Small intestine (tissue), 7 donors: ENCODE data around the gene RGS8. TPM values are rescaled to one million over a fixed set of nuclear protein-coding genes. Genes with fewer than 3 reads are reported as not detected.
"Not testable (repeated sequence)": the region's sequence is repeated elsewhere in the genome, so short reads cannot be mapped to it uniquely, and the experiment has no call there.

Source experiments
- DNase-seq, 2 donors: peaks; one replicate each; pipeline versions ENCODE4 v3.0.0 to v3.0.0-alpha.2; 2013
- FAIRE-seq: peaks from 2 replicates; lab custom pipeline; 2012; peaks lifted over from hg19 to GRCh38; lab: Jason Lieb, UNC
- H3K27ac ChIP-seq, 3 donors: one replicate each; pipeline ENCODE4 v1.5.1; 2013; ENCODE audit warnings: low read length in 2 of 3, mild to moderate bottlenecking in 2 of 3, control low read depth in 1 of 3, inconsistent platforms in 1 of 3, low read depth in 1 of 3, moderate library complexity in 1 of 3
- H3K27me3 ChIP-seq, 3 donors: one replicate each; pipeline ENCODE4 v1.6.1; 2013; ENCODE audit warnings: low read length in 3 of 3, inconsistent platforms in 1 of 3; ENCODE audit not compliant: control insufficient read depth in 3 of 3, insufficient read depth in 3 of 3
- H3K36me3 ChIP-seq, 3 donors: one replicate each; pipeline ENCODE4 v1.6.1; 2013; ENCODE audit warnings: low read length in 3 of 3, inconsistent platforms in 1 of 3, low read depth in 1 of 3, mild to moderate bottlenecking in 1 of 3, moderate library complexity in 1 of 3; ENCODE audit not compliant: control insufficient read depth in 3 of 3, insufficient read depth in 2 of 3
- H3K4me1 ChIP-seq, 3 donors: one replicate each; pipeline ENCODE4 v1.6.1; 2013; ENCODE audit warnings: low read length in 2 of 3, inconsistent platforms in 1 of 3, low read depth in 1 of 3, mild to moderate bottlenecking in 1 of 3, moderate library complexity in 1 of 3; ENCODE audit not compliant: control insufficient read depth in 3 of 3, insufficient read depth in 2 of 3
- H3K4me3 ChIP-seq, 3 donors: one replicate each; pipeline ENCODE4 v1.5.1; 2013; ENCODE audit warnings: low read length in 3 of 3, control low read depth in 1 of 3, inconsistent platforms in 1 of 3, low read depth in 1 of 3, mild to moderate bottlenecking in 1 of 3, moderate library complexity in 1 of 3
- H3K9me3 ChIP-seq, 2 donors: one replicate each; pipeline ENCODE4 v1.6.1; 2013; ENCODE audit warnings: low read depth in 1 of 2, low read length in 1 of 2; ENCODE audit not compliant: control insufficient read depth in 2 of 2, insufficient read depth in 1 of 2
- WGBS, 3 donors: extraction: QIAGEN DNeasy Blood & Tissue Kit; methylation state at CpG; one replicate each; pipeline ENCODE4 v1.1.7; 2013; 5-methylcytosine and 5-hydroxymethylcytosine counted together
- polyA plus RNA-seq, 4 donors: library from polyadenylated mRNA; stranded (reverse) in 3 of 4; unstranded in 1 of 4; fragments of 200-250 nt in 3 of 4; fragments of 120-200 nt in 1 of 4; gene quantifications; one replicate each; pipeline versions ENCODE4 v1.2.1 to v1.2.3, GENCODE V29; 2013
- donor health status: healthy with polysubstance abuse.
- donor health status: control.
- donor health status: control.
- donor health status: Bipolar disorder and iron deficiency.
- donor health status: healthy.

RGS8 gene
- polyA plus RNA-seq, 4 donors = 0.01 TPM; not detected in 2

DNA sequence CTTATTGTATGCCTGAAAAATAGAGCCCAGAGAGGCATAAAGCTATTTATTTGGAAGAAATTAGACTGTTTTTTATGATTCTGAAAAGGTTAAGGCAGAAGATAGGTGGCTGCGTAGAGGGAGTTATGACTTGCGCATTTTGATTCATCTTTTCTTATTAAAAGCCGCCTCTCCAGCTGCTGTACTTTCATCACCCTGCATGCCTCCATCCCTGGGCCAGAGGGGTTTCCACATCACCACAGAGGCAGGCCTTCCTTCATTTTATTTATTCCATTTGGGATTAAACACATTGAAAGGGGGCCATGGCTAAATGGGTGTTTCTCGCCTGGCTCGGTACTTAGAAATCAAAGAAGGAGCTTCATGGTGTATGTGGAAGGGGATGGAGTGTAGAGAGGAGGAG is 14.6 kb upstream of the RGS8 start:
- H3K4me1 ChIP-seq = no peaks in the 10 kb centered on the region
- no peak overlapping the region for H3K4me3 ChIP-seq
- 95 to 97% (median 96%) methylated on average over 5 of the region's 5 CpGs for WGBS, 3 donors
- DNase-seq (no peak), FAIRE-seq (no peak)
- H3K27ac ChIP-seq = no peak overlapping the region
- H3K9me3 ChIP-seq = no peaks in the 10 kb centered on the region
- H3K36me3 ChIP-seq = no peaks in the 10 kb centered on the region
- H3K27me3 ChIP-seq = peaks cover 0 to 3% (median 0%) of the 10 kb centered on the region in 3 donors

DNA sequence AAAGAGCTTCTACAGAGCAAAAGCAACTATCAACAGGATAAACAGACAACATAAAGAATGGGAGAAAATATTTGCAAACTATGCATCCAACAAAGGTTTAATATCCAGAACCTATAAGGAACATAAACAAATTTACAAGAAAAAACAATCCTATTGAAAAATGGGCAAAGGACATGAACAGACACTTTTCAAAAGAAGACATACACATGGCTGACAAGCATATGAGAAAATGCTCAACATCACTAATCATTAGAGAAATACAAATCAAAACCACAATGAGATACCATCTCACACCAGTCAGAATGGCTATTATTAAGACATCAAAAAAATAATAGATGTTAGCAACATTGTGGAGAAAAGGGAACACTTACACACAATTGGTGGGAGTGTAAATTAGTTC is 8.8 kb upstream of the RGS8 start:
- not testable (repeated sequence) for DNase-seq, H3K9me3 ChIP-seq, H3K27ac ChIP-seq, H3K4me3 ChIP-seq, FAIRE-seq, H3K36me3 ChIP-seq, H3K27me3 ChIP-seq, H3K4me1 ChIP-seq

DNA sequence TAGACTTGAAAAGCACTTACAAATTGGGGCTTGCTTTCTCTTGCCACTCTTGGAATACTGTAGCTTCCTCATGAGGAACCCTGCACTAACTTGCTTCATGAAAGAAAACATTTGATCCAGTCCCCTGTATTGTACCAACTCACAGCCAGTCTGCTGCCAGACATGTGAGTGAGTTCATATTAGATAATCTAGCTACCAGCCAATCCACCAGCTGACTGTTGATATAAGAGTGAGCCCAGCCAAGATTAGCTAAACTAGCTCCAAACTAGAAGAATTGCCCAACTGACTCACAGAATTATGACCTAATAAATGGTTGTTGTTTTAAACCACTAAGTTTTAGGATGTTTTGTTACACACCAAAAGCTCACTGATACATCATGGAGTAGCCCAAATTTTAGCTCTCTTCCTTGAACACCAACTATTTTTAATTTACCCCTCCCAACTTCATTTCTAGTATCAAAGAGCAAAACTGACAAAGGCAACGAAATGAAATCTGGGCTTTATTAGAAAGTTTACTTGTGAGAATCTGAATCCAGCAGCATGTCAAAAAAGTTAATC is 6.6 kb upstream of the RGS8 start:
- Histone ChIP-seq H3K4me3 (no peak overlapping the region), H3K27ac (no peak overlapping the region), H3K4me1 (peaks cover 0 to 3% (median 2%) of the 10 kb centered on the region in 3 donors), H3K36me3 (no peaks in the 10 kb centered on the region), H3K9me3 (no peaks in the 10 kb centered on the region), H3K27me3 (no peaks in the 10 kb centered on the region)
- 73 to 94% (median 91%) methylated on average over 1 of the region's 1 CpG for WGBS, 3 donors
- no peak for DNase-seq
- FAIRE-seq = no peak

DNA sequence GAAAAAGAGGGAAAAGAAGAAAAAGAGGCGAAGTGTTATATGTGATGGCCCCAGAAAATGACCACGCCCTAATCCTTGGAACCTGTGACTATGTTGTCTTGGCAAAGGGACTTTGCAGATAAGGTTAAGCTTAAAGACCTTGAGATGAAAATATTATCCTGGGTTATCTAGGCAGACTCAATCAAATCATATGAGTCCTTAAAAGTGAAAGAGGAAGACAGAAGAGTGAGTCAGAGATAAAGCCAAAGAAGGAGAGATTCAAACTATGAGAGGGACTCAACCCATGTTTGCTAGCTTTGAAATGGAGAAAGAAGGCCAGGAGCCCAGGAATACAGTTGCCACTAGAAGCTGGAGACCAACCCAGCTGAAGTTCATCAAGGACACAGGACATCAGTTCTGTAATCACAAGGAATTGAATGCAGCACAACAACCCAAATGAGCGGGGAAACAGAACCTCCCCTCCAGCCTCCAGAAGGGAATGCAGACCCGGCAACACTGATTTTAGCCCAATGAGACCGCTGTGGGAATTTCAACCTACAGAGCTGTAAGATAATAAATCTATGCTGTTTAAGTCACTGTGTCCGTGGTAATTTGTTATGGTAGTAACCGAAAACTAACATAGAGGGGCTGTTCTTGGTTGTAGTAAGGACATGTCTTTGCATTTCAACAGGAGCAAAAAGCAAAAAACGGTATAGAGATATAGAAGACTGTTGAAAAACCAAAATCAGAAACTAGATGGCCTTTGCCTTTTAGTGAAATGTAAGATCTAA is 4.2 kb upstream of the RGS8 start:
- DNase-seq = peak; percentile 42 to 77
- Histone ChIP-seq H3K4me1 (peaks cover 0 to 3% (median 2%) of the 10 kb centered on the region in 3 donors), H3K4me3 (no peak overlapping the region), H3K27ac (no peak overlapping the region), H3K36me3 (no peaks in the 10 kb centered on the region), H3K27me3 (peaks cover 0 to 7% (median 0%) of the 10 kb centered on the region in 3 donors), H3K9me3 (no peaks in the 10 kb centered on the region)
- 74 to 84% (median 79%) methylated on average over 8 of the region's 8 CpGs for WGBS, 3 donors
- no peak for FAIRE-seq

DNA sequence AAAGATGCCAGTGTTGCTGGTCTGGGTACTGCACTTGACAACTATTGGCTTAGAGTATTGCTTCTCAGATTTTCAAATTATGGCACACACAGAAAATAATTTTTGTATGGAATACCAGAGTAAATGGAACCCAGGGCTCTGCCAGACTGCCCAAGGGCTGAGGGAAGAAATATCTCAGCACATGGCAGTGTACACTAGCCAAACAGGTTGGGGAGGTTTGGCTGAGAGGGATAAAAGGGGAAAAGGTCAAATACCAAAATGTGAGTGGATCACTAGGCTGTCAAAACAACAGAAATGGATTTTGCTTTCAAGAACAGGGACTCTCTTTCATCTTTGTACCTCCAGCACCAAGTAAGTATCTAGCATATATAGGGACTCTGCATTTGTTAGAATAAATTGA is 3.0 kb upstream of the RGS8 start:
- no peak overlapping the region for H3K4me3 ChIP-seq
- no peak overlapping the region for H3K27ac ChIP-seq
- no peaks in the 10 kb centered on the region for H3K36me3 ChIP-seq
- peaks cover 0 to 7% (median 0%) of the 10 kb centered on the region in 3 donors for H3K27me3 ChIP-seq
- no peaks in the 10 kb centered on the region for H3K9me3 ChIP-seq
- DNase-seq = no peak
- FAIRE-seq = no peak
- peaks cover 0 to 3% (median 2%) of the 10 kb centered on the region in 3 donors for H3K4me1 ChIP-seq

DNA sequence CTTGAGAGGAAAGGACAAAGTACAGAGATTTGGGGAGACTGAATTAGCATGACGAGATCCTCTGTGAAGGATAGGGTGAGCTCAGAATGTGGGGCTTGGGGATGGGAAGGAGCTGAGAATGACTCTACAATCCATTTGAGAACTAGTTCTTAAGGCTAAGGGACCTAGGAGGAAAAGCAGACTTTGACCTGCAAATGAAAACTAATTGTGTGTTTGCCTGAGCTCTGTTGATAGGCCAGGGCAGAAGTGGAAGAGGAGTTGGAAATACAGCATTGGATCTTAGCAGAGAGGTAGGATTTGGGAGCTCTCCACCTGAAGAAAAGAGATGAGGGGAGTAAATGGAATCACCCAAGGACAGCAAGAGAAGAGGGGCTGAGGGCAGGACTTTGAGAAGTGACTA is 2.1 kb upstream of the RGS8 start:
- H3K36me3 ChIP-seq = no peaks in the 10 kb centered on the region
- H3K27ac ChIP-seq = no peak overlapping the region
- no peak overlapping the region for H3K4me3 ChIP-seq
- DNase-seq = peak; percentile 56 to 71
- no peaks in the 10 kb centered on the region for H3K9me3 ChIP-seq
- peaks cover 0 to 7% (median 0%) of the 10 kb centered on the region in 3 donors for H3K27me3 ChIP-seq
- peaks cover 0 to 3% (median 2%) of the 10 kb centered on the region in 3 donors for H3K4me1 ChIP-seq
- WGBS, 3 donors = 79 to 89% (median 86%) methylated on average over 1 of the region's 1 CpG
- no peak for FAIRE-seq

DNA sequence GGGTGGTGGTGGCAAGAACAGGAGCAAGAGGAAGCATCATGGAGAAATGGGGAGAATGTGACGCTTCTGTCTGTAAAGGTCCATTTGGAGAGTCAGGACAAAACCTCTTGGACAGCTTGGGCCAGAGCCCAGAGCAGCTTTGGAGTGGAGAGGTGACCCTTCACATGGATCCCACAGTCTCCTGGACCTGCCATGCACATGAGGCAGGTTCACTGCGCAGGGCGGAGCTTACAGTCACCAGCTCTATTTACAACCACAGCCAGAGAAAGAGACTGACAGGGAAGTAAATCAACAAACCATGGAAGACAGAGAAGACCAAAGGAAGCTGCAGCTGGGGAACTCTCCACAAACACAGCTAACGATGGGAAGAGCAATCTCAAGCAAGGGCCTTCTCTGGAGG is 828 bp upstream of the RGS8 start:
- H3K4me3 ChIP-seq = no peak overlapping the region
- H3K27ac ChIP-seq = no peak overlapping the region
- H3K36me3 ChIP-seq = no peaks in the 10 kb centered on the region
- 77 to 81% (median 77%) methylated on average over 4 of the region's 4 CpGs for WGBS, 3 donors
- peaks cover 0 to 5% (median 3%) of the 10 kb centered on the region in 3 donors for H3K4me1 ChIP-seq
- DNase-seq (peak in 1 of 2 donors; percentile 13), FAIRE-seq (no peak)
- H3K9me3 ChIP-seq = no peaks in the 10 kb centered on the region
- H3K27me3 ChIP-seq = peaks cover 0 to 7% (median 0%) of the 10 kb centered on the region in 3 donors

DNA sequence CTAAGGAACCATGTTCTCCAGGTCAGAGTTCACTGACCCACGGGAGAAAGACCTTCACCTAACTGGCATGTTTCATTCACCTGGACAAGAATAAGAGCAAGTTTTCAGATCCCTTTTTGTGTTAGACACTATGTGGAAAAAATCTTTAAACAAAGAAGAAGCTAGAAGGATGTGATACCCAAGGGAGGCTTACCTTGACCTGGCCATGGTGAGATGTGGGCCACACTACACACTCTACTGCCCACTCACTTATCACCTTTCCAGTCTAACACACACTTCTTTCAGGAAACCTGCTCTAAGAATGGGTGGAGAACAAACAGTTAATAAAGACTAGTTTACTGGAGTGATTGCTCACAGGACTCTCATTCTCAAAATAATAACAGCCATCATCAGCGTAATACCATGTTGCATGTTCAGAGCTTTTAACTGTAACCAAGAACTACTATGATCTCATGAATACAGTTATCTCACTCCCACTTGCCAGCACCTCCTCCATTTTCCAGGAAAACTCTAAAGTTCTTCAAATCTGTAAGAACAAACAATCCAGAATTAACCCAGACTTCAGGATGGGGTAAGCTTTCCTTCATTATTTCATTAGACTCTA is 1.4 kb downstream of the RGS8 start:
- H3K4me1 ChIP-seq = peaks cover 0 to 5% (median 0%) of the 10 kb centered on the region in 3 donors
- no peaks in the 10 kb centered on the region for H3K9me3 ChIP-seq
- 76 to 82% (median 78%) methylated on average over 2 of the region's 2 CpGs for WGBS, 3 donors
- FAIRE-seq (no peak), DNase-seq (no peak)
- H3K27me3 ChIP-seq = peaks cover 0 to 7% (median 0%) of the 10 kb centered on the region in 3 donors
- H3K4me3 ChIP-seq = no peak overlapping the region
- H3K36me3 ChIP-seq = no peaks in the 10 kb centered on the region
- no peak overlapping the region for H3K27ac ChIP-seq
